Esophagus (tissue), 2 donors: ENCODE results near the gene TMCO2. TPM values are rescaled to one million over a fixed set of nuclear protein-coding genes. Genes with fewer than 3 reads are reported as not detected.

ENCODE experiments used
- H3K27ac ChIP-seq, 2 donors: one replicate each; pipeline ENCODE4 v1.5.1; 2013; ENCODE audit warnings: low read depth in 2 of 2, mild to moderate bottlenecking in 2 of 2, inconsistent platforms in 1 of 2, low read length in 1 of 2, moderate library complexity in 1 of 2
- H3K27me3 ChIP-seq, 2 donors: one replicate each; pipeline ENCODE4 v1.6.1; 2013; ENCODE audit warnings: low read length in 2 of 2, control low read depth in 1 of 2, mild to moderate bottlenecking in 1 of 2; ENCODE audit not compliant: insufficient read depth in 2 of 2, control insufficient read depth in 1 of 2
- H3K36me3 ChIP-seq, 2 donors: one replicate each; pipeline ENCODE4 v1.6.1; 2013; ENCODE audit warnings: low read length in 1 of 2; ENCODE audit not compliant: control insufficient read depth in 2 of 2, insufficient read depth in 2 of 2
- H3K4me1 ChIP-seq, 2 donors: one replicate each; pipeline ENCODE4 v1.6.1; 2013; ENCODE audit warnings: low read length in 1 of 2; ENCODE audit not compliant: control insufficient read depth in 2 of 2, insufficient read depth in 2 of 2
- H3K4me3 ChIP-seq, 2 donors: one replicate each; pipeline ENCODE4 v1.5.1; 2013; ENCODE audit warnings: low read length in 2 of 2, mild to moderate bottlenecking in 2 of 2, low read depth in 1 of 2, moderate library complexity in 1 of 2
- H3K9me3 ChIP-seq, 2 donors: one replicate each; pipeline ENCODE4 v1.6.1; 2013; ENCODE audit warnings: mild to moderate bottlenecking in 2 of 2, low read depth in 1 of 2, low read length in 1 of 2, moderate library complexity in 1 of 2; ENCODE audit not compliant: control insufficient read depth in 2 of 2, insufficient read depth in 1 of 2
- WGBS, 2 donors: extraction: QIAGEN DNeasy Blood & Tissue Kit; methylation state at CpG; one replicate each; pipeline ENCODE4 v1.1.7; 2013; 5-methylcytosine and 5-hydroxymethylcytosine counted together
- polyA plus RNA-seq, 2 donors: library from polyadenylated mRNA; stranded (reverse); fragments of 200-250 nt; gene quantifications; one replicate each; pipeline ENCODE4 v1.2.3, GENCODE V29; 2013
- donor health status: healthy with polysubstance abuse.
- donor health status: Bipolar disorder and iron deficiency.

The TMCO2 gene
- polyA plus RNA-seq, 2 donors, result not detected

DNA sequence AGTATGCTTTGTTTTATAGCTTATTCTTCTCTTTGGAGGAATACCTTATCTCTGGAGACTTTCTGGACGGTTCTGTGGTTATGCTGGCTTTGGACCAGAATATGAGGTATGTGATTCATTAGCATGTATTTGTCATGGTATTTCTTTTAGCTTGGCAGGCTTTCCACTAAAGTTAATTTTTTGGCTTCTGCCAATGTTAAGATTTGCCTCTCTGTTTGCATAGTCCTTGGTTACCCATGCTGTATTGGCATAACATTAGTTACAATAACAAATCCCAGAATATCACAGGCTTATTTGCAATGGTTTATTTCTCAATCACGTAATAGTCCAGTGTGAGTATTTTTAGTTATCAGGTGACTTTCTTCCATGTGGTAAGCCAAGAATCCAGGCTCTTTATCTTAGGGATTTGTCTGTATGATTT is 20.0 kb downstream of the TMCO2 start:
- 26 to 38% methylated on average over 2 of the region's 2 CpGs for WGBS, 2 donors
- no peaks in the 10 kb centered on the region for H3K9me3 ChIP-seq
- H3K36me3 ChIP-seq, result peaks cover 3 to 6% of the 10 kb centered on the region in 2 donors
- H3K27ac ChIP-seq, result peak overlapping the region in 1 of 2 donors; percentile 70
- H3K27me3 ChIP-seq, result no peaks in the 10 kb centered on the region
- no peaks in the 10 kb centered on the region for H3K4me1 ChIP-seq
- H3K4me3 ChIP-seq, result no peak overlapping the region

DNA sequence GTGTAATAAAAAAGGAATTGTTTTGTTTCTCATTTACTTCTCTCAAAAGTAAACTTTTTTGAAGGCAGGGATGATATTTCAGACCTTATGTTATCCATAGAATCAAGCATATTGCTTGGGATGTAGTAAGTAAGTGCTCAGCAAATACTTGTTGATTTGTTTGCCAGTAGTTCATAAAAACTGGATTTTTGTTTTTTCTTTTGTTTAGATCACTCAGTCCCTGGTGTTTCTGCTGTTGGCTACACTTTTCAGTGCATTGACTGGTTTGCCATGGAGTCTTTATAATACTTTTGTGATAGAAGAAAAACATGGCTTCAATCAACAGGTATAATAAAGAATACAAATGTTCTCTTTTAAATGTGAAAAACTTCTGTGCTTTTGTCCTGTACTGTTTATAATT is 20.5 kb downstream of the TMCO2 start:
- no peaks in the 10 kb centered on the region for H3K27me3 ChIP-seq
- H3K4me3 ChIP-seq, result no peak overlapping the region
- H3K9me3 ChIP-seq, result no peaks in the 10 kb centered on the region
- H3K4me1 ChIP-seq, result no peaks in the 10 kb centered on the region
- no peak overlapping the region for H3K27ac ChIP-seq
- H3K36me3 ChIP-seq, result peaks cover 3 to 6% of the 10 kb centered on the region in 2 donors

DNA sequence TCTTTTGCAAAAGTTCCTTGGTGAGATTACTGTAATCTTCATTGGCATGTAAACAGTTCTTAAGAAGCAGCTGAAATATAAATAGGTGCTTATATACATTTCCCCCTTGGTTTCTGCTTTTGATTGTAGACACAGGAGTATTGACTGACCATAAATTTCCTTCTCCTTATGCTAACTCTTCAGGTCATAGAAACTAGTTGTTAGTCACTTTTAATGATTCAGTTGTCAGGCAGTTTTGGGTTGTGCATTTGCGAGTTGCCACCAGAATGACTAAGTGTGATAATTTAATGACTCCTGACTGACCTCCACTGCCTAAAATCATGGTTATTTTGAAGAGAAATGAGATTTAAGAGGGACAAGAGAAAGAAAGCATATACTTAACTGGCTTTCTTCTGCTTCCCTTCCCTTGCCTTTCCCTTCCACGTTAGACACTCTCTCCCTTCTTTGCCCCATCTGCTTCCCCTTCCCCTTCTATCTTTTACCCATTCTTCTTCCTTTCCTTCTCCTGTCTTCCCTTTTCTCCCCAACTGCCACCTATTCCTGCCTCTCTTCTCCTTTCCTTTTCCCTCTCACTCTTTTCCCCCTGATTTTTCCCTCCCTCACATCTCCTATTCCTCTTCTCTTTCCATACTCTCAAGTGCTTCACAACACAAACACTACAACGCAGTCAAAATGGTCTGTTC is 22.6 kb downstream of the TMCO2 start:
- Histone ChIP-seq H3K9me3 (no peaks in the 10 kb centered on the region), H3K27me3 (no peaks in the 10 kb centered on the region), H3K4me1 (no peaks in the 10 kb centered on the region), H3K36me3 (peaks cover 3 to 9% of the 10 kb centered on the region in 2 donors), H3K27ac (no peak overlapping the region), H3K4me3 (no peak overlapping the region)
- WGBS, 2 donors, result 50 to 72% methylated on average over 3 of the region's 3 CpGs

DNA sequence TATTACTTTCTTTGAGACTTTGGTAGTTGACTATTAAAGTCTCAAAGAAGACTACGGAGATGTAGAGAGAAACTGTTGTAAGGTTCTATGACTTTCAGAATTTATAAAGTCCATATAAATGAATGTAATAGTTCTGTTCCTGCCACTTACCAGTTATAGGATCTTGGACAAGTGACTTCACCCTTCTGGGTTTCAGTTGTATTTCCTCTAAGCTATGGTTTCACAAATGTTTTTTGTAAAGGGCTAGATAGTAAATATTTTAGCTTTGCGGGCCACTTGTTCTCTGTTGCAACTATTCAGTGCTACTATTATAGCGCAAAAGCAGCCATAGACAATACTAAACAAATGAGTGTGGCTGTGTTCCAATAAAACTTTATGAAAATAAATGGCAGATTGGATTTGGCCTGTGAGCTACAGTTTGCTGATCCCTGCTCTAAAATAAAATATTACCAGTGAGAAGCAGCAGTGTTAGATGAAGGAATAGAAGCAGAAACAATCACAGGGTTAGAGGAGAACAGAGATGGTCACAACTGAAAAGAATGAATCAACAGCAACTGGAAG is 25.0 kb downstream of the TMCO2 start:
- Histone ChIP-seq H3K27ac (no peak overlapping the region), H3K4me3 (no peak overlapping the region), H3K27me3 (no peaks in the 10 kb centered on the region), H3K36me3 (peaks cover 3 to 7% of the 10 kb centered on the region in 2 donors), H3K4me1 (no peaks in the 10 kb centered on the region), H3K9me3 (no peaks in the 10 kb centered on the region)
- 89 to 97% methylated on average over 3 of the region's 3 CpGs for WGBS, 2 donors

DNA sequence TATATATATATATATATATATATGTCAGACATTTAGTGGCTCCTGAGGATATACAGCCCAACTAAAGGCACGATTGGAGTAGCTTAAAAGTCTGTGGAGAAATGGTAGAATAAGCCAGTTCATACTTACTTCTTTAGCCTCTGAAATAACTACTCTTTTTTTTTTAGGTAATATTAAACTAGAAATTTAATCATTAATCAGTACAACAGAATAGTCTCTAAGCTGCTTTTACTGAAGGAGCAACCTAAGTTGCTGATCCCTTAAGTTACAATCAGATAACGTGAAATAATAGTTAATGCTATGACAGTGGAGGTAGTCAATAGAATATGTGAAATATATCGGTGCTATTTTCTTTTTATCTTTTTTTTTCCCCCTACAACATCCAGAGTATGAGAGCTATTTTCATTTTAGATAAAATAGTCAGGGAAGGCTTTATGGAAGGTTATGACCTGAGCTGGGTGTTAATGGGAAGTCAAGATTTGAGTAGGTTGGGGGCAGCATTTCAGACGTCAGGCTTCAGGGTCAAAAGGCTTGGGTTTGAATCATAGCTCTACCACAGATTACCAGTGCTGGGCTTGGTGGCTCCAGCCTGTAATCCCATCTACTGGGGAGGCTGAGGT is 25.9 kb downstream of the TMCO2 start:
- Histone ChIP-seq H3K27me3 (no peaks in the 10 kb centered on the region), H3K27ac (no peak overlapping the region), H3K4me3 (no peak overlapping the region), H3K4me1 (no peaks in the 10 kb centered on the region), H3K36me3 (peaks cover 3 to 7% of the 10 kb centered on the region in 2 donors), H3K9me3 (no peaks in the 10 kb centered on the region)
- WGBS, 2 donors, result 68 to 86% methylated on average over 4 of the region's 4 CpGs

DNA sequence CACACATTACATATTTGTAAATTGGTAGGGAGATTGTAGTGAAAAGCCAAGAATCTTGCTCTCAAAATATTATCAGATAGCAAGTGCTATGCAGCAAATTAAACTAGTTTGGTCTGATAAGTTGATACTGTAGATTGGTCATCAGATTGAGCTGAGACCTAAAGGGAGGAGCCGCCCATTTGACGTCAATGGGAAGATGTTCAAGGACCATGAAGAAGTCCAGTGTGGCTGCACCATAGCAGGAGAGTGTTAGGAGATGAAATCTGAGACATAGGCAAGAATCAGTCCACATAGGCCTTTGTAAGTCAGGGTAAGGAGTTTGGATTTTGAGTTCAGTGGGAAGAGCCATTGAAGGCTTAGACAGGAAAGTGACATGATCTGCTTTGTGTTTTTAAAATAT is 26.6 kb downstream of the TMCO2 start:
- no peak overlapping the region for H3K4me3 ChIP-seq
- no peaks in the 10 kb centered on the region for H3K27me3 ChIP-seq
- 93 to 95% methylated on average over 2 of the region's 2 CpGs for WGBS, 2 donors
- H3K27ac ChIP-seq, result peak overlapping the region in 1 of 2 donors; percentile 13
- peaks cover 5 to 7% of the 10 kb centered on the region in 2 donors for H3K36me3 ChIP-seq
- no peaks in the 10 kb centered on the region for H3K4me1 ChIP-seq
- H3K9me3 ChIP-seq, result no peaks in the 10 kb centered on the region

DNA sequence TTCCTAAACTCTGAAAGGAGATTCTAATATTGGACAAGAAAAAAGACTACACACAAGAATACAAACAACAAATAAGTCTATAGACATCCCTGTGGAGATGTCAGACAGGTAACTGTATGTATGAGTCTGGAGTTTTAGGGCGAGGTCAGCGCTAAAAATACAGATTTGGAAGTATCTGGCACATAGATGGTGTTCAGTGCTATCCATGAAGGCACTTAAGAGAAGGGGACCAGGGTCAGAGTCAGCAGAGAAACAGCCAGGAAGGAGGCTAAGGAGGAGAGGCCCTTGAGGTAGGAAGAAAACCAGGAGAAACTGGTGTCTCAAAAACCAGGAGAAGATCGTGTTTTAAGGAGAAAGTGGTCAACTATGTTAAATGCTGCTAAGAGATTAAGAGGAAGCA is 28.4 kb downstream of the TMCO2 start:
- Histone ChIP-seq H3K9me3 (no peaks in the 10 kb centered on the region), H3K36me3 (peaks cover 2 to 7% of the 10 kb centered on the region in 2 donors)
- 95 to 99% methylated on average over 3 of the region's 3 CpGs for WGBS, 2 donors

DNA sequence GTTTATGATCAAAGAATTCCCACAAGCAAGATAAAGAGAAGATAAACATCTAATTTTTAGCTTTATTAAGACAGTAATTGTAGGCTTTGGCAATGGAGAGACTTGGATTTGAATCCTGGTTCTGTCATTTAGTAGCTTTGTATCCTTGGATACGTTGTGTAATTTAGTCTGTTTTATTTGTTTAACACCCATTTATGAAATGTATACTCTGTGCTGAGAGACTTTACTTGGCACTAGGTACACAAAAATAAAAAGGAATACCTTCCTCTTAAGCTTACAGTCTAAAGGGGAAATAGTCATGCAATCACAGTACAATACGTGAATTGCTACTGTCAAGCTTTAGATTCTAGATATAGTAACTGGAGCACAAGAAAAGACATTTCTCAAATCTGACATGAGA is 34.1 kb downstream of the TMCO2 start:
- no peak overlapping the region for H3K27ac ChIP-seq
- 54 to 62% methylated on average over 2 of the region's 2 CpGs for WGBS, 2 donors
- peaks cover 0 to 2% of the 10 kb centered on the region in 2 donors for H3K36me3 ChIP-seq
- no peak overlapping the region for H3K4me3 ChIP-seq
- H3K9me3 ChIP-seq, result no peaks in the 10 kb centered on the region
- H3K27me3 ChIP-seq, result no peaks in the 10 kb centered on the region
- no peaks in the 10 kb centered on the region for H3K4me1 ChIP-seq

More for the DNA sequence above, 28.4 kb downstream of the TMCO2 start:
- Histone ChIP-seq H3K4me3 (no peak overlapping the region), H3K27me3 (no peaks in the 10 kb centered on the region), H3K4me1 (no peaks in the 10 kb centered on the region), H3K27ac (no peak overlapping the region)

DNA sequence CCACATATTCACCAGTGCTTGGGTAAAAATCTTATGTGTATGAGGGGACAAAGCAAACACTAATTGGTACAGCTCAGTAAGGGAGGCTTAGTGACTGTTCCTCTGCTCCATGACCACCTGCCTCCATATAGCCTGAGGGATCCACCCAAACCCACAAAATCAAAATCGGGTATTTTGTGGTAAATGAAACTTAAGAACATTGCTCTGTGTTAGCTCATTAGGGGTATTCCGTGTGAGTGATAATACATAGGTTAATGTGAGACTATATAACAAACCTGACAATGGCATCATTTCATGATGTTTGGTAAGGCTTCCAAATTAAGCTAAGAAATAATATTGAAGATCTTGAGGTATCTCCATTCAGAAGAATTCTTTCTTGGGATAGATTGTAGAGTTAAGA is 43.6 kb downstream of the TMCO2 start:
- no peaks in the 10 kb centered on the region for H3K9me3 ChIP-seq
- H3K27ac ChIP-seq, result no peak overlapping the region
- no peak overlapping the region for H3K4me3 ChIP-seq
- 80 to 85% methylated on average over 2 of the region's 2 CpGs for WGBS, 2 donors
- H3K4me1 ChIP-seq, result no peaks in the 10 kb centered on the region
- peaks cover 0 to 9% of the 10 kb centered on the region in 2 donors for H3K36me3 ChIP-seq
- no peaks in the 10 kb centered on the region for H3K27me3 ChIP-seq
